ENCODE results near the gene HIBCH. TPM values are rescaled to one million over a fixed set of nuclear protein-coding genes. Genes with fewer than 3 reads are reported as not detected.

Gene HIBCH
- total and polyA plus RNA-seq, 7 experiments from 2014 or later = 11.3 to 25.1 (median 23.9) TPM

GRCh38 chr2:190267302-190267701, 52.3 kb downstream of the HIBCH start:
- CTCF ChIA-PET = no interaction called here
- H3K27ac Mint-ChIP-seq = no peak overlapping the region

GRCh38 chr2:190266314-190266713, 53.3 kb downstream of the HIBCH start:
- intact Hi-C loops (cut with micrococcal nuclease) = no loop called here
- Histone ChIP-seq H3K27me3 (ENCODE audit: control insufficient read depth in 2 of 2, insufficient read depth in 2 of 2, low read length in 2 of 2) (no peaks in the 10 kb centered on the region), H3K4me3 (ENCODE audit: low read length) (no peak overlapping the region), H3K9me3 (ENCODE audit: control insufficient read depth in 2 of 3, low read length in 3 of 3) (no peaks in the 10 kb centered on the region), H3K27ac (ENCODE audit: low read depth, low read length) (no peak overlapping the region), H3K4me1 (ENCODE audit: control insufficient read depth in 2 of 2, insufficient read depth in 2 of 2, low read length in 2 of 2) (no peaks in the 10 kb centered on the region), H3K36me3 (ENCODE audit: control insufficient read depth in 2 of 3, insufficient read depth in 3 of 3, low read length in 3 of 3) (no peaks in the 10 kb centered on the region)
- POLR2A ChIA-PET = interaction anchor here (0.7 kb wide), 1 partner anchor 1136 kb away, joined by 3 read pairs; no protein-coding TSS in a partner anchor
- no peaks in the 10 kb centered on the region for H3K4me1 Mint-ChIP-seq
- no peaks in the 10 kb centered on the region for H3K27me3 Mint-ChIP-seq
- no peak overlapping the region for H3K27ac Mint-ChIP-seq
- H3K36me3 Mint-ChIP-seq = peaks cover 9 to 30% (median 25%) of the 10 kb centered on the region in 5 donors
- no peak for DNase-seq
- peaks cover 0 to 6% (median 0%) of the 10 kb centered on the region in 11 donors for H3K9me3 Mint-ChIP-seq
- no peak overlapping the region for H3K4me3 Mint-ChIP-seq
- ATAC-seq = no peak
- CTCF ChIA-PET = no interaction called here

More at GRCh38 chr2:190267302-190267701, 52.3 kb downstream of the HIBCH start:
- Mint-ChIP-seq H3K4me3 (no peak overlapping the region), H3K4me1 (peaks cover 0 to 9% (median 0%) of the 10 kb centered on the region in 7 donors), H3K36me3 (peaks cover 16 to 40% (median 33%) of the 10 kb centered on the region in 5 donors), H3K9me3 (peaks cover 0 to 8% (median 2%) of the 10 kb centered on the region in 11 donors), H3K27me3 (no peaks in the 10 kb centered on the region)
- H3K27ac ChIP-seq (ENCODE audit: low read depth, low read length) = no peak overlapping the region
- ATAC-seq (no peak), DNase-seq (no peak)
- H3K27me3 ChIP-seq (ENCODE audit: control insufficient read depth in 2 of 2, insufficient read depth in 2 of 2, low read length in 2 of 2) = no peaks in the 10 kb centered on the region
- no peaks in the 10 kb centered on the region for H3K4me1 ChIP-seq (ENCODE audit: control insufficient read depth in 2 of 2, insufficient read depth in 2 of 2, low read length in 2 of 2)
- H3K9me3 ChIP-seq (ENCODE audit: control insufficient read depth in 2 of 3, low read length in 3 of 3) = no peaks in the 10 kb centered on the region
- no peak overlapping the region for H3K4me3 ChIP-seq (ENCODE audit: low read length)
- intact Hi-C loops (cut with micrococcal nuclease) = no loop called here
- no peaks in the 10 kb centered on the region for H3K36me3 ChIP-seq (ENCODE audit: control insufficient read depth in 2 of 3, insufficient read depth in 3 of 3, low read length in 3 of 3)
- POLR2A ChIA-PET = no interaction called here

GRCh38 chr2:190261851-190262250, 57.8 kb downstream of the HIBCH start:
- Histone ChIP-seq H3K4me1 (ENCODE audit: control insufficient read depth in 2 of 2, insufficient read depth in 2 of 2, low read length in 2 of 2) (no peaks in the 10 kb centered on the region), H3K27ac (ENCODE audit: low read depth, low read length) (no peak overlapping the region), H3K9me3 (ENCODE audit: control insufficient read depth in 2 of 3, low read length in 3 of 3) (no peaks in the 10 kb centered on the region), H3K4me3 (ENCODE audit: low read length) (no peak overlapping the region), H3K27me3 (ENCODE audit: control insufficient read depth in 2 of 2, insufficient read depth in 2 of 2, low read length in 2 of 2) (no peaks in the 10 kb centered on the region), H3K36me3 (ENCODE audit: control insufficient read depth in 2 of 3, insufficient read depth in 3 of 3, low read length in 3 of 3) (peaks cover 0 to 16% (median 0%) of the 10 kb centered on the region in 3 experiments)
- DNase-seq = no peak
- Mint-ChIP-seq H3K4me3 (no peak overlapping the region), H3K36me3 (peaks cover 8 to 37% (median 31%) of the 10 kb centered on the region in 5 donors), H3K4me1 (peaks cover 0 to 6% (median 0%) of the 10 kb centered on the region in 7 donors), H3K27ac (no peak overlapping the region), H3K27me3 (no peaks in the 10 kb centered on the region), H3K9me3 (peaks cover 0 to 17% (median 0%) of the 10 kb centered on the region in 11 donors)
- ATAC-seq = no peak
- ChIA-PET CTCF (no interaction called here), POLR2A (no interaction called here)
- intact Hi-C loops (cut with micrococcal nuclease) = no loop called here

GRCh38 chr2:190256087-190256486, 63.5 kb downstream of the HIBCH start:
- DNase-seq (no peak), ATAC-seq (no peak)
- Mint-ChIP-seq H3K36me3 (peaks cover 12 to 39% (median 36%) of the 10 kb centered on the region in 5 donors), H3K4me1 (peaks cover 0 to 8% (median 0%) of the 10 kb centered on the region in 7 donors), H3K9me3 (peaks cover 0 to 16% (median 0%) of the 10 kb centered on the region in 11 donors), H3K27me3 (no peaks in the 10 kb centered on the region), H3K27ac (no peak overlapping the region), H3K4me3 (no peak overlapping the region)
- Histone ChIP-seq H3K4me3 (ENCODE audit: low read length) (no peak overlapping the region), H3K36me3 (ENCODE audit: control insufficient read depth in 2 of 3, insufficient read depth in 3 of 3, low read length in 3 of 3) (peaks cover 0 to 33% (median 0%) of the 10 kb centered on the region in 3 experiments), H3K27me3 (ENCODE audit: control insufficient read depth in 2 of 2, insufficient read depth in 2 of 2, low read length in 2 of 2) (no peaks in the 10 kb centered on the region), H3K4me1 (ENCODE audit: control insufficient read depth in 2 of 2, insufficient read depth in 2 of 2, low read length in 2 of 2) (no peaks in the 10 kb centered on the region), H3K27ac (ENCODE audit: low read depth, low read length) (no peak overlapping the region), H3K9me3 (ENCODE audit: control insufficient read depth in 2 of 3, low read length in 3 of 3) (no peaks in the 10 kb centered on the region)
- ChIA-PET CTCF (no interaction called here), POLR2A (no interaction called here)
- intact Hi-C loops (cut with micrococcal nuclease) = no loop called here

GRCh38 chr2:190255676-190256075, 64.0 kb downstream of the HIBCH start:
- ChIA-PET POLR2A (no interaction called here), CTCF (no interaction called here)
- DNase-seq = no peak
- no peaks in the 10 kb centered on the region for H3K27me3 Mint-ChIP-seq
- no peak overlapping the region for H3K4me3 Mint-ChIP-seq
- peaks cover 0 to 8% (median 0%) of the 10 kb centered on the region in 7 donors for H3K4me1 Mint-ChIP-seq
- peaks cover 0 to 34% (median under 1%) of the 10 kb centered on the region in 3 experiments for H3K36me3 ChIP-seq (ENCODE audit: control insufficient read depth in 2 of 3, insufficient read depth in 3 of 3, low read length in 3 of 3)
- no peak overlapping the region for H3K27ac Mint-ChIP-seq
- H3K9me3 Mint-ChIP-seq = peaks cover 0 to 16% (median 0%) of the 10 kb centered on the region in 11 donors
- no peaks in the 10 kb centered on the region for H3K27me3 ChIP-seq (ENCODE audit: control insufficient read depth in 2 of 2, insufficient read depth in 2 of 2, low read length in 2 of 2)
- no peaks in the 10 kb centered on the region for H3K4me1 ChIP-seq (ENCODE audit: control insufficient read depth in 2 of 2, insufficient read depth in 2 of 2, low read length in 2 of 2)
- intact Hi-C loops (cut with micrococcal nuclease) = no loop called here
- H3K36me3 Mint-ChIP-seq = peaks cover 13 to 42% (median 40%) of the 10 kb centered on the region in 5 donors
- H3K27ac ChIP-seq (ENCODE audit: low read depth, low read length) = no peak overlapping the region
- no peak overlapping the region for H3K4me3 ChIP-seq (ENCODE audit: low read length)
- no peak for ATAC-seq
- no peaks in the 10 kb centered on the region for H3K9me3 ChIP-seq (ENCODE audit: control insufficient read depth in 2 of 3, low read length in 3 of 3)

GRCh38 chr2:190254063-190254850, 65.4 kb downstream of the HIBCH start:
- peaks cover 20 to 53% (median 51%) of the 10 kb centered on the region in 5 donors for H3K36me3 Mint-ChIP-seq
- H3K36me3 ChIP-seq (ENCODE audit: control insufficient read depth in 2 of 3, insufficient read depth in 3 of 3, low read length in 3 of 3) = peaks cover 0 to 41% (median 8%) of the 10 kb centered on the region in 3 experiments

More at GRCh38 chr2:190254063-190254850, 65.4 kb downstream of the HIBCH start:
- ChIA-PET CTCF (no interaction called here), POLR2A (no interaction called here)
- Histone ChIP-seq H3K27me3 (ENCODE audit: control insufficient read depth in 2 of 2, insufficient read depth in 2 of 2, low read length in 2 of 2) (no peaks in the 10 kb centered on the region), H3K27ac (ENCODE audit: low read depth, low read length) (no peak overlapping the region), H3K4me3 (ENCODE audit: low read length) (no peak overlapping the region), H3K9me3 (ENCODE audit: control insufficient read depth in 2 of 3, low read length in 3 of 3) (no peaks in the 10 kb centered on the region), H3K4me1 (ENCODE audit: control insufficient read depth in 2 of 2, insufficient read depth in 2 of 2, low read length in 2 of 2) (no peaks in the 10 kb centered on the region)
- peaks cover 0 to 8% (median 0%) of the 10 kb centered on the region in 7 donors for H3K4me1 Mint-ChIP-seq
- DNase-seq (no peak), ATAC-seq (no peak)
- H3K27me3 Mint-ChIP-seq = no peaks in the 10 kb centered on the region
- H3K4me3 Mint-ChIP-seq = no peak overlapping the region
- intact Hi-C loops (cut with micrococcal nuclease) = no loop called here
- H3K27ac Mint-ChIP-seq = no peak overlapping the region
- peaks cover 0 to 16% (median 0%) of the 10 kb centered on the region in 11 donors for H3K9me3 Mint-ChIP-seq

Data from naive thymus-derived CD4-positive, alpha-beta T cell (primary cell).